GM21360 (cell line): ENCODE measurements around the gene TNRC18.

Experiments used
- ATAC-seq: cut with Tn5 transposase; IDR thresholded peaks from one replicate; pipeline ENCODE4 v1.9.1; 2021; ENCODE audit warnings: mild to moderate bottlenecking, moderate library complexity; ENCODE audit not compliant: unreplicated experiment

Gene TNRC18

DNA sequence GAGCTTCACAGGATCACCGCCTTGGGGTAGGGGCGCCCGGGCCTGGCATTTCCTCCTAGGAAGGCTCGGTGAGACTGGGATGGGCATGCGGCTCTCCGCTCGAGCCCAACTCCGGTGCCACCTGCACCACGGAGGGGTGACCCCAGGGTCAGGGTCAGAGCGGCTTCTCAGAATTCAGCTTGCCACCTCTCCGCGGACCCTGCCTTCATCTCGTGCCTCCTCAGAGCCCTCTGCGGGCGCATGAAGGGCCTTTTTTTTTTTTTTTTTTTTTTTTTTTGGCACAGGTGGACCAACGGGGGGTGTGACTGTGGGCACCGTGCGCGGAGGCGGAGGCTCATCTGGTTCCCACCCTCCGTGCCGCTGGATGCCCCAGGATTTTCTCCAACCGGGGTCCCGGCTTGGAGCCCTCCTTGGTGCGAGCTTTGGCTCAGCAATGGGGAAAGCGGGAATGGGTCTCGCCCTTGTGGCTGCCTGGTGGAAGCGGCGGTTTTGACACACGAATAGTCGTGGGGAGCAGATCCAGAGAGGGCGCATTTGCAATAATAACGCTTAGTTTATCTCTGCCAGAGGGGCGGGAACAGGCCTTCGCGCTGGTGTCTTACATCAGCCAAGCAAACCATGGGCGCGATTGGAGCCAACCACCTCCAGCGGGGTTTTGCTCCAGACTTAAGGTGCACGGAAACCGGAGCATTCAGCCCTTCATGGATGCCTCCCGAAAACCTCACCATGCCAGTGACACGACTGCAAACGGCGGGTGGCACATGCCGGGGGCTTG lies 5.0 kb upstream of the TNRC18 start:
- no peak for ATAC-seq

GRCh38 chr7:5426226-5426475 lies 2.5 kb upstream of the TNRC18 start:
- no peak for ATAC-seq

DNA sequence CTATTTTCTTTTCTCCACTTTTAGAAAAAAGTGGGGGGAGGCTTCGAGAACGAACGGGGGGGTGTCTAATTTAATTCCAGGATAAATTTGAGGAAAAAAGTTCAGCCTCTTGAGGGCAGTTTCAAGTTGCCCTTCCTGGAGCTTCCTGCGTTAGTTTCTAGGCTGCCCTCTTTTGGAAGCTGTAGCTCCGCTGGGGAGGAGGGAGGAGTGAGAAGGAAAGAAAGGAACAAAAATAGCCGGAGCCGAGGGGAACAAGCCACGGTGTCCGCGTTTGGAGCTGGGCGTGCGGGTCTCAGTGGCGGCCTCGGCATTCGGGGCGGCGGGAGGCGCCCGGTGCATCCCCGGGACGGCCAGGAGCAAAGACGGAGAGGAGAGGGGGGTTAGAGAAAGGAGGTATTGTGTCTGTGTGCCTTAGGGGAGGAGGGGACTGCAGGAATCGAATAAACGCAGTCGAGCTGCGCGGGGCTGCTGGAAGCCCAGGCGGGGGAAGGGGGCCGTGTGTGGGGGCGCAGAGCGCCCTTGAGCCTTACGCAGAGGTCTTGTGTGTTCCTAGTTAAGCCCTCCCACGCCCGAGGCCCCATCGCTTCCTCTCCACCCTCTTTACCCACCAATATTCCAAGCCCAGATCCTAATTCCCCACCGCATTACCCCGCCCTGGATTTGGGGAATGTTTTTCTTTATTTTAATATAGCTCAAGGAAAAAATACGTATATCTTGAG lies 2.0 kb upstream of the TNRC18 start:
- ATAC-seq = no peak

DNA sequence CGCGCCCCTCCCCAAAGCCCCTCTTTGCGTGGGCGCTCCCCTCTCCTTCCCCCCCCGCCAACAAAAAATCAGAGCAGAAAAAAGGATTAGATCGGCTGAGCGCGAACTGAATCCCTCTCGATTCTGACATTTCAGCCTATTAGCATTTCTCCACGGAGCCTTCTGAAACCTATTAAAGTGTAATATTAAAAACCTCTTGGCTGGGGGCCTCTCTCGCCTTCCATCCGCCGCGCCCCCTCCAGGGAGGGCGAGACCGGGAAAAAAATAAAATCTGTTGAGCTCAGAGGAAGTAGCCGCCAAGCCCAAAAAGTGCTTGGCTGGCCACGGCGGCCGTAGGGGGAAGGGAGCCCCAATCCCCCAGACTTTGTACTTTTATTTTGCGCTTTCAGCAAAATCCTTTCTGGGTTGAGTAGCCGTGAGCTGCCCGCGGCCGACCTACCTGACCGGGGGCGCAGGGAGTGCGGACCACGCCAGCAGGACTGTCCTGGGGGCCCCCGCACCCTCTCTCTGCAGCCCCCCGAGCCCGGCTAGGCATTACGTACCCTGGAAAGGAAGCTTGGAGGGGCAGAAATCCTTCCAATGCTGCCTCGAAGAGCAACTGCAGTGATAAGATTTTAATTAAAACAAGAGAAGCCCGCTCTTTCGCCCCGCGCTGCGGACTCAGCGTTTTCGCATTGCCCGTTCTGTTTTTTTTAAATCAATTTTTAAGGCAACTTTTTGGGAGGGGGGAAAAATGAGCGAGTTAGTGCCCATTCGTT lies 1.3 kb upstream of the TNRC18 start:
- ATAC-seq = no peak

- ATAC-seq = no peak
Measured at GRCh38 chr7:5423976-5424748, 528 bp upstream of the TNRC18 start.

DNA sequence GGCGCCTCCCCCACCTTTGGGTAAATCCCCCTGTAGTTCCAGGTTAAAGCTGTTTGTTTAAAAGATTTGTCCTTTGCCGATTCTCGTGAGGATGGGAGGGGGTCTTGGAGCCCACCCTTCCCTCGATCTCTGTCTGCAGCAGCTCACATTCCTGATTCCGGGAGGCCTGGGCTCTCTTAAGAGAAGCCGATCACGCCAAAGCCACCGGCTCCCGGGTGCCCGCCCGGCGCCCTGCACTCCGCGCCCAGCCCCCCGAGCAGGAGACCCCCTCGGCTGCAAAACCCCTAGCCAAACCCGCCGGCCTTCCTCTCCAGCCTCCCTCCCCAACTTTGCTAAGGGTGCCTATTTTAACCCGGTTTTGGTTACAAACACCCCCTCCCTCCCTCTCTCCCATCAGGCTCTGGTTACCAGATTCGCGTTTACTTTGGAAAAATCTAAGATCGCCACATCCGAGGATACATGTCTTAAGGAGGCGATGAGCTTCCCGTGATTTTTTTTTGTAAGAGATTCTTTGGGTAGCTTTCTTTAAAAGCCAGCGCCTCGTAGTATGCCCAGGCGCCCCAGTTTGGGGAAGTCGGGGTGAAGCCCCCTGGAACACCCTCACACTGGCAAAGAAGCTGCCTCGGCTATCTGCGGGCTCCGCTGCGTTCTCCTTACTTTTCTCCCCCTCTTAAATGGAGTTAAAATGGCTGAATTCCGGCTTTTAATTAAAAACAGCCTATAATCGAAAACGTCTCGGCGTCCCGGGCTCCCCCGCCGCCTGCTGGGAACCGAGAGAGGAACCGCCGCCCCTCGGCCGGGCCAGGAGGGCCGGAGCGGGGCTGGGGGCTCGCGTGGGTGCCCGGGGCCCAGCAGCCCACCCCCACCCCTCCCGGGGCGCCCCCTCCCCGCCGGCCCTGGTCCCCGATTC lies 983 bp downstream of the TNRC18 start:
- ATAC-seq = no peak

DNA sequence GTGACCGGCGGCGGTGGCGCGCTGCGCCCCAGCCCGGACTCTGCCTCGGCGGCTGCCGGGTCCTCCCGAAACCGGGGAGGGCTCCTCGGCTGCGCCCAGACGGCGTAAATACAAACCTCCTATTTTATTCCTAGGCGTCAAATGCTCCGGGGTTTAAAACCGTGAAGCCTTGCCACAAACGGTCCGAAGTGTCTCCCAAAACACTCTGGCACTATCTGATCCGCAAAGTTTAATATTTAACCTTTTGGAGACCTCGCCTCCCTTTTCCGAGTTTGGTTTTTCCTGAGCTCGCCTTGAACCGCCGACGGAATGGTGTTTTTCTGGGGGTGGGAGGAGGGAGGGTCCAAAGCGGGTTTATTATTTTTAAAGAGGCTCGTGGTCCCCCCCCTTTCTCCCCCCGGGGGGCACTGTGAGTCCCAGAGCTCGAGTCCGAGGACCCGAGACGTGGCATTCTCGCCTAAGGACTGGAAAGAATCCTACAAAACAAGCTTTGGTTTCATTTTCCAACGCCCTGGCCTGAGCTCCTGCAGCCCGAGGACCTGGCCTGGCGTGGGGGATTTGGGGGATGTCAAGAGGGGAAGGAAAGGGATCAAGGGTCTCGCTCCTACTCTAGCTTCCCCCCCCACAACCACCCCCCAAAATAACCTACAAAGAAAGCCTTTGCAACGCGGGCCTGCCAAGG lies 1.8 kb downstream of the TNRC18 start:
- no peak for ATAC-seq

DNA sequence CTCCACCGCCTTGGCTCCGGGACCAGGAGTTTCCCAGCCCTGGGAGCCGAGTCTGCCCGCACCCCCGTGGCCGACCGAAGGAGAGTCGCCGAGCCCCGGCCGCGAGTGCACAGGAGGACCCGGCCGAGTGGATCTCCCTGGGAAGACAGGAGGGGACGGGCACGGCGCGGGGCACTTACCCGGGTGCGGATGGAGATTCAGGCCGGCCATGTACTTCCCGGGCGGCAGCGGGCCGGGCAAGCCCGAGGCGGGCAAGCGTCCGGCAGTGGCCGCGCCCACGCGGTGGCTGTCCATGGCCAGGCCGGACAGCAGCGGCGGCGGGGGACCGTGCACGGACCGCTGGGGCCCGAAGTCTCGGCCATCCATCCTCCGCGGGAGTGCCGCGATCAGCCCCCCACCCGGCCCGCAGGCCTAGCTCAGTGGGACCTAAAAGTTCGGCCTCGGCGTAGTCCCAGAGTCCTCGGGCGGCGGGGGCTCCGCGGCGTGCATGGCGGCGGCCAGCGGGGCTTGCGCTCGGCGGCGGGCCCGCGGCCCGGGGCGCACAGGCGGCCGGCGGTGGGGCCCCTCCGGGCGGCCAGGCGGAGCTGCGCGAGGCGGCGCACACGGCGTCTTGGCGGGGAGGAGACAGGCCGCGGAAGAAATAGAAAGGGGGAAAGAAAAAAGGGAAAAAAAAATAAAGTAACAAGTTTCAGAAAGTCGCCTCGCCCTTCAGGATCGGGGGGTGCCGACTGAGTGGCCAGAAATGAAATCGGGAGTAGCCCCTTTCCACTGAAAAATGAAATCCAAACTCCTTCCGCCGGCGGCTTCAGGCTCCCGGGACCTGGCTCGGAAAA lies 2.5 kb downstream of the TNRC18 start:
- ATAC-seq = no peak

DNA sequence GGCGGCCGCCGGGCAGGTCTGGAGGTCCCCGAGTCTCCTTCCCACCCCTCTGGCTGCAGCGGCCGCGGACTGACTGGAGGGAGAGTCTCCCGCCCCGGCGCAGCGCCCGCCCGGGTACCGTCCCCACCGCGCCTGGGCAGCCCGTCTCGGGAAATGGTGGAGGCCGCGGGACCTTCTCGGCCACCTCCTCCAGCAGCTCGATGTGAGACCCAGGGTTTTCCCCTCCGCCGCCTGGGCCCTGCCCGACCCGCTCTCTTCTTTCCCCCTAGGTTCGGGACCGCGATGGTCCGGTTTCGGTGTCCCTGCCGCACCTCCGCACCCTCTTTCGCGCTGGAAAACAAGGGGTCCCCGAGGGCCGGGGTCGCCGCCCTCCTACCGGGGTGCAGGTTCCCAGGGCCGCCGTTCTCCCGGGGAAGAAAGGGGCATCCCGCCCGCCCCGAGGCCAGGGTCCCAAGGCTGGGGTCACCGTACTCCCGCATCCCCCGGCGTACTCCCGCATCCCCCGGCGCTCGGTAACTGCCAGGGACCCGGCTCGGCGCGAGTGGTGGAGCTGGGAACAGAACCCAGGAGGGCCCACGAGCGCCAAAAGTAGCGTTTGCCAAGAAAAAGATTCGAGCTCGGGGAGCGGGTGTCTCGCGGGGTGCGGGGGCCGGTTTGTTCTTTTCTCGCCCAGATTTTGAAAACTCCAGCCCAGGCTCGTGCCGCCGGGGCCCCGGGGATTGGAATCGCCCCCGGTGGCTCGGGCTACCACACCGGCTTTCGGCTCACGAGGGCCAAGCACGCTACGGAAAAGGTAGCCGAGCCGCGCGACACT lies 3.4 kb downstream of the TNRC18 start:
- no peak for ATAC-seq

DNA sequence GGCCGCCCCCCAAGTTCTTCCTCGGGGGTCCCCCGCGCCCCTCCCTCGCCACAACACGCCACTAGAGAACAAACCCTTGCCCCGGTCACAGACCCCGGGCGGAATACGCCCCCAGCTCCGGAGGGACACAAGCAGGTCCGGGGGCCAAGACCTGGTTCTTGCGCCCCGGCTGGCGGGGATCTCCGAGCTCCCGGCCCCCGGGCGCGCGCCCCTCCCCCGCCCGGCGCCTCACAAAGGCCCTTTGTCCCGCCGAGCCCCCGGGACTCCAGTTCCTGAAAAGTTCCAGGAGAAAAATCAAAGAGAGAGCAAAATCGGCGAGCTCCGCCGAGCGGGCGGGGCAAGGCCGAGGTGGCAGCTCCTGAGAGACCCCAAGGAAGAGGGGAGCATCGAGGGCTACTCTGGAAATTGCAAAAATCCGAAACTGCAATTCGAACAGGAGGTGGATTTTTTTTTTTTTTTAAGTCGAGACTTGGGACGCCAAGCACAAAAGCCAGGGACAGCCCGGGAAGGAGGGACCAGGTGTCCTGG lies 4.0 kb downstream of the TNRC18 start:
- no peak for ATAC-seq

- ATAC-seq = no peak
Measured at GRCh38 chr7:5418285-5418582, 5.4 kb downstream of the TNRC18 start.

GRCh38 chr7:5417106-5418071 lies 6.2 kb downstream of the TNRC18 start:
- ATAC-seq = no peak

DNA sequence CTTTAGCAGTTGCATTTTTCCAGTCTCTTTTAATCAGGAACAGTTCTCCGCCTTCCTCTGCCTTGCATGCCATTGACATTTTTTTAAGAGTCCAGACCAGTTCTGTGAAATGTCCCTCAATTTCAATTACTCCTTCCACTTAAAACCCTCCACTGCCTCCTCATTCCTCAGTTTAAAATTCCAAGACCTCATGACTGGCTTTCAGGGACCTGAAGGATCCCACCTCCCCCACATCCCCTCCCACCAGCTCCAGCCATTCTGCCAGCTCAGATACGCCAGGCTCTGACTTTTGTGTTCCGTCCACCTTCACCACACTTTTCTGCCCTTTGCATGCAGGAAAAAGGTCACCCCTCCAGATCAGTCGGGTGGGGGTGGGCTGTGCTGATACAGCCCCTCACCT lies 8.7 kb downstream of the TNRC18 start:
- no peak for ATAC-seq

DNA sequence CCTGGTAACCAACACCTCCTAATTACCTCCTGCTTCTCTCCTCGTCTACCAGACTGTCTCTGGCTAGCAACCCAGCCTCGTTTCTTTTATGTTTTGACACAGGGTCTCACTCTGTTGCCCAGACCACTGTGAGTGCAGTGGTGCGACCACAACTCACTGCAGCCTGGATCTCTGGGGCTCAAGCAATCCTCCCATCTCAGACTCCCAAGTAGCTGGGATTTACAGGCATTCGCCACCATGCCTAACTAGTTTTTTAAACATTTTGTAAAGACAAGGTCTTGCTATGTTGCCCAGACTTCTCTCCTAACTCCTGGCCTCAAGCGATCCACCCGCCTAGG lies 10.2 kb downstream of the TNRC18 start:
- ATAC-seq = no peak

GRCh38 chr7:5408777-5409176 lies 14.9 kb downstream of the TNRC18 start:
- no peak for ATAC-seq

GRCh38 chr7:5406957-5407945 lies 16.4 kb downstream of the TNRC18 start:
- no peak for ATAC-seq
